Stimulated activated CD8-positive, alpha-beta memory T cell treated with anti-CD3 and anti-CD28 coated beads, Interleukin-4, amount 100 ng/mL, for 1 hour (primary cell): Measurements from ENCODE around the gene CFAP99.
"Not testable (repeated sequence)": the region's sequence is repeated elsewhere in the genome, so short reads cannot be mapped to it uniquely, and the experiment has no call there.

ENCODE experiments used
- DNase-seq, 2 donors: peaks; one replicate each; pipeline ENCODE4 v3.0.0-alpha.2; 2020; ENCODE audit warnings: low read depth in 2 of 2, low spot score in 1 of 2

The CFAP99 gene

DNA sequence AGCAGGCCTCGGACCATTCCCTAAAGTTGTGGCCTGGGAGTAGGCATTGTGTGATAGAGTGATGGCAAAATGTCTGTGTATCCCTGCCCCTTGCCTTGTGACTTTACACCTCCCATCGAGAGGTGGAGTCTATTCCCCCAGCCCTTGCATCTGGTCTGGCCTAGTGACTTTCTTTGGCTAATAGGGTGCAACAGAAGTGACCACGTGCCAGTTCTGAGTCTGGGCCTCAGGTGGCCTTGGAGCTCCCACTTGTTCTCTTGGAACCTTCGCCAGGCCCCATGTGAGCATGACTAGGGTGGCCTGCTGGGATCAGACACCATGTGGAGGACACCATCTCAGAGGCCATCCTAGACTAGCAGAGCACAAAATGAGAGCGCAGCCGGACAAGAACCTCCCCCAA is 46.3 kb downstream of the CFAP99 start:
- DNase-seq: no peak

DNA sequence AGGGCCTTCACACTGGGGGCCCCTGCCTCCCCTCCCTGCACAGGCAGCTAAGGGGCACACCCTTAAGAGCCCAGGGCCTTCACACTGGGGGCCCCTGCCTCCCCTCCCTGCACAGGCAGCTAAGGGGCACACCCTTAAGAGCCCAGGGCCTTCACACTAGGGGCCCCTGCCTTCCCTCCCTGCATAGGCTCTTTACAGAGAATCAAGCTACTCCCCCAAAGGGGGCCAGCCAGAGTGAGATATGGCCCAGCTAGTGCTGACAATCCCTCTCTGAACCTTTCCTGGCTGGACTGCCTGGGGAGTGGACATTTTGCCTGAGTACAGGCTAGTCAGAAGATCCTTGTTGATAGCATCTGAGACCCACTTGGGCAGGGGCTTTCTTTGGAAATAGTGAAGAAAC is 46.8 kb downstream of the CFAP99 start:
- not testable (repeated sequence) for DNase-seq

DNA sequence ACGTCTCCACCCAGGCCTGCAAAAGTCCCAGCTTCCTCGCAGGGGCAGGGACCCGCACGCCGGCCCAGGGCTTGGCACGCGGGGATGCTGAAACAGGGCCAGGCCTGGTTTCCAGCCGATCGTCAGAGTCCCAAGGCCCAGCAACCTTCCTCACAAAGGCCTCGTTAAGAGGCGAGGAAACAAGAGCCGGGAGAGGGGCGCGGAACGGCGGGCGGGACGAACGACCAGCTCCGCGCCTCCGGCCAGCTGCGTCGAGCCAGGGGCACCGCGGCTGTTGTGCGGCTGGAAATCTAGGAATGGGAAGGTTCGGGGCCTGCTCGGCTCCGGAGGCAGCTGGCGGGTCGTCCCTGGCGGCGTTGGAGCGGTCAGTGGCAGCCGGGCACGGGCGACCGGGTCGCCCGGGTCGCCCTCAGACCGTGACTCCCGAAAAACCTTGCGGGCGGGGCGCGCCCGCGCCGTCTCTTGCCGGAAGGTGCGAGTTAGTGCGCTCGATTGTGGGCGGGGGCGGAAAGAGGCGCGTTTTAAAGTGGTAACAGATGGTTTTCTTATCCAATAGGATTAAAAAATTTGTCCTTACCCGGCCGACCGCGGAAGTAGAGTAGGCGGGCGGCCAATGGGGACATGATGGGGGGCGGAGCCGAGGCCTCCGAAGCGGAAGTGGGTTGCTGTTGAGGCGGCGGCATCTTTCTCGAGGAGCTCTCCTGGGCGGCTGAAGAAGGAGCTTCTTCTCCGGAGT is 49.9 kb downstream of the CFAP99 start, which contains the start of gene RNF4:
Gene RNF4 (plus strand): TSS at position 651 of the 736 bp plus-strand sequence. CDS start 21,388 bp downstream, outside the sequence.
- DNase-seq: peak; percentile 84 to 92

DNA sequence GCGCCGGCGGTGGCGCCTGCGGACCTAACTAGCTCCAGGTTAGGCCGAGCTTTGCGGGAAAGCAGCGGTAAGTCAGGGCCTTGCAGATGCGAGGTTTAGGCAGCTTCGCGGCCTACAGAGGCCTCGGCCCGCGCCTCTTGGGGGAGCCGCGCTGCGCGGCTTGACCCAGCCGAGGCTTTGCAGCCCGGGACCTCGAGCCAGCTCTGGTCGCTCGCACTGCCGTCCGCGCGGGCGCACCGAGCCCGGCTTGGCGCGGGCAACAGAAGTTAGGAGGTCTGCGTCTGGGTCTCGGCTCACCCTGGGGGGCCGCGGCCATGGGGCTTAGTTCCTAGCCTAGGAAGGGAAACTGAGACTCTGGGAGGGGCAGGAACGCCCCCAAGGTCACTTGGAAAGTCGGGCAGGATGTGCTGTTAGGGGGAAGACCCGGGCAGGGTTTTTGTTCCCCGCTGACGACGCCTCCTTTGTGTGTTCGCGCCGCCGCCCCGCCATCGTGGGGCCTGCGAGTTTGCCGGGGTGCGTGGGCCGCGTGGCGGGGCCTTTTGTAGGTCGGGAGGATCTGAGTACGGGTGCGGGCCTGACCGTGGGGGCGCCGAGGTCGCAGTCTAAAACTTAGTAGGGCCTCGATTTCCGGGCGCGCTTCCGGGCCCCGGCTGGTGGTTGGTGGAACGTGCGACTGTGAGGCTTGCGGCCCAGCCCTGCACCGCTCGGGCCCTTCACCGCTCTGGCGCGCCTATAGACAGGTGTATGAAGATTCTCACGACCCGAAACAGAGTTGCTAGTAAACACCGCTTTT is 50.6 kb downstream of the CFAP99 start:
- peak; percentile 40 to 53 for DNase-seq

DNA sequence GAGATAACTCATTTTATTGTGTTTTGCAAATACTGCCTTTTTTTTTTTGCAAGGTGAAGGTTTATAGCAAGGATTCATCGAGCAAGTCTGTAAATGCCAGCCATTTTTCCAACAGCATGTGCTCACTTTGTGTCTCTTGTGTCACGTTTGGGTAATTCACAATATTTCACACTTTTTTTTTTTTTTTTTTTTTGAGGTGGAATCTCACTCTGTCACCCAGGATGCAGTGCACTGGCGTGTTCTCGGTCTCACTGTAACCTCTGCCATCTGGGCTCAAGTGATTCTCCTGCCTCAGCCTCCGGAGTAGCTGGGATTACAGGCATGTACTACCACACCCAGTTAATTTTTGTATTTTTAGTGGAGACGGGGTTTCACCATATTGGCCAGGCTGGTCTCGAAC is 52.0 kb downstream of the CFAP99 start:
- DNase-seq: no peak

DNA sequence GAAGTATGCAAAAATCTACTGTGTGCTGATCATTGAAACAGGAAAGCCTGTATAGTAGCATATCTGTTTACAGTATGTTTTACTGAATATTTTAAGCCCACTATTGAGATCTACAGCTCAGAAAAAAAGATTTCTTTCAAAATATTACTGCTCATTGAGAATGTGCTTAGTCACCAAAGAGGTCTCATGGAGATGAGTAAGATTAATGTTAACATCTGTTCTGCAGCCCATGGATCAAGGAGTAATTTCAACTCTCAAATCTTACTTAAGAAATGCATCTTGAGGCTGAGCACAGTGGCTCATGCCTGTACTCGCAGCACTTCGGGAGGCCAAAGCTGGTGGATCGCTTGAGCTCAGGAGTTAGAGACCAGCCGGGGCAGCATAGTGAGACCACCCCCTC is 53.4 kb downstream of the CFAP99 start:
- no peak for DNase-seq

DNA sequence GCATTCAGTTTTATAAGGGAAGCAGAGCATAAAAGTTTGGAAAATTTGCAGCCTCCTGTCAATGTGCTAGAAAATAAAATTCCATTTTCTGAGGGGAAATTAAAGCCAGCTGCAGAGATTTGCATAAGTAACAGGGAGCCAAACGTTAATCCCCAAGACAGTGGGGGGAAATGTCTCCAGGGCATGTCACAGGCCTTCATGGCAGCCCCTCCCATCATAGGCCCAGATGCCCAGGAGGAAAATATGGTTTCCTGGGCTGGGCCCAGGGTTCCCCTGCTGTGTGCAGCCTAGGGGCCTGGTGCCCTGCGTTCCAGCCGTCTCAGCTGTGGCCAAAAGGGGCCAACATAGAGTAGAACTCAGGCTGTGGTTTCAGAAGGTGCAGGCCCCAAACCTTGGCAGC is 59.5 kb downstream of the CFAP99 start:
- DNase-seq: no peak

DNA sequence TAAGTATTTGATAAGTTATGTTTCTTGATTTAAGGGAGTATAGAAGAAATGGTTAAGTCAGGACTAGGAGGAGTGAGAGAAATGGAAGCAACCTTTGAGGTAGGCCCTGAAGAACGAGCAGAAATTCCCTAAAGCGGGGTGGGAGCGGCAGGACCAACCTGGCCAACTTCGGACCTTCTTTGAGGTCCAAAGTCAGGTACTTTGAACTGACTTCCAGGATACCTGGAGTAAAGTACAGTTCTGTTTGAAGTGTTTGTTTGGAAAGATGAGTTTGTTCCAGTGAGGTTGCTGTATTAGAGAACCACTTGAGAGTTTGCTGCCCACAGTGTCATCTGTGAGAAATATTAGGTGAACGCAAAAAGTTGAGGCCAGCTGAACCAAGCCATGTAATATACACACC is 61.9 kb downstream of the CFAP99 start:
- no peak for DNase-seq

DNA sequence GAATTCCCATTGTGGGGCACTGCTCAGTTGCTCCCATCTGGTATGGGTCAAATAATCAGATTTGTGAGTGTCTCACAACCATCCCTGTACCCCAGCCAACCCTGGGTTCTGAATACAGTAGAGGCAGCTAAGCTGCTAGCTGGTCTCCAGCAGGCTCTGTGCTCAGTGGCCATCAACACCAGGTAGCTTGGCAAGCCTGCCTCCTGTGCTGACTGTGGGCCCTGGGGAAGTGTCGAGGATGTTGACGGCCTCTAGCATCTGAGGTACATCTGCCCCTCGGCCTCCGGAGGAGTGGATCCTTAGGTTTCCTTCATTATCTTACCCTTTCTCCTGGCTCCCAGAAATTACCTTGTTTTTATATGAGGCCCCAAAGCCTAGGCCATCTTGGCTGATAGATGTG is 63.4 kb downstream of the CFAP99 start:
- DNase-seq: no peak

DNA sequence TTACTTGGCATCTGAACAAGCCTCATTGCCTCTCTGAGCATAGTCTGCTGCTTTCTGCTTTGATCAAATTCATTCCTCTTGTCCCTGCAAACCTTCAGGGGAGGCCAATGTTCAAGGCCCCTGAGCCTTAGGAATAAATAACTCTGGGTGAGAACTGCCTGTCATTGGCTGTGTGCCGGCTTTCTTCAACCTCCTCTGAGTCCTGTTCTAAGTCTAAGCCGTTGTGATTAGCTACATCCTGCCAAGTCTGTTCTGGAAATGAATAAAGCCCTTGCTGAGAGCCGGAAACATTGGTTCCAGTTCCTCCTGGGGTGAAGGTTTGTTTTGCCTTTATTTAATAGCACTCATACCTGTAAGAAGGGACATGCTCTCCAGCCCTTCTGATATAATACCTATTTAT is 63.9 kb downstream of the CFAP99 start:
- no peak for DNase-seq

DNA sequence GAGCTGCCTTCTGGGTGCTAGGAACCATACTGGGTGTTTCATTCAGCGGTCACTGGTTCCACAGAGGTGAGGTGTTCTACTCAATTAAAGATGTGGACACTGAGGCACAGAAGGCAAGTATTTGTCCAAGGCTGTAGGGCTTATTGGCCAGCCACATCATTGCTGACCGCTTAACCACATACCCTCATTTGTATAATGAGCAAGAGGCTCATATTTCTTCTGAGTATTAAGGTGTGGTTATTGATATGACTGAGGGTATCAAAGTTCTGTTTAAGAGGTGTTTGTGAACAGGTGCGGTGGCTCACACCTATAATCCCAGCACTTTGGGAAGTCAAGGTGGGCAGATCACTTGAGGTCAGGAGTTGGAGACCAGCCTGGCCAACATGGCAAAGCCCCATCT is 64.5 kb downstream of the CFAP99 start:
- DNase-seq: no peak

DNA sequence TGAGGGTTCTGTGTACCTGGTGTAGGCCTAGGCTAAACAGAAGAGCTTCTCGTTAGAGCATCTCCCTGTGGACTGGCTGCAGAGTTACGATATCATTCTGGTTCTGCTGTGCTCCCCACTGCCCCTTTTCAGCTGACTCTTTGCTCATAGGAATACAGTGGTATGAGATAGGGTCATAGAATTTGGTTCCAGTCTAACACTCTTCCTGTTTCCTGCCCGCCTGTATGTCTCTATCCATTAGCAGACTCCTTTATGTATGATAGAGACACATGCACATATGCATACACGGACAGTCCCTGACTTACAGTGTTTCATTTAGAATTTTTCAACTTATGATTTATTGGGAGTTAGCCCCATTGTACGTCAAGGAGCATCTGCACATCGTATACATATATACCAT is 65.4 kb downstream of the CFAP99 start:
- no peak for DNase-seq

DNA sequence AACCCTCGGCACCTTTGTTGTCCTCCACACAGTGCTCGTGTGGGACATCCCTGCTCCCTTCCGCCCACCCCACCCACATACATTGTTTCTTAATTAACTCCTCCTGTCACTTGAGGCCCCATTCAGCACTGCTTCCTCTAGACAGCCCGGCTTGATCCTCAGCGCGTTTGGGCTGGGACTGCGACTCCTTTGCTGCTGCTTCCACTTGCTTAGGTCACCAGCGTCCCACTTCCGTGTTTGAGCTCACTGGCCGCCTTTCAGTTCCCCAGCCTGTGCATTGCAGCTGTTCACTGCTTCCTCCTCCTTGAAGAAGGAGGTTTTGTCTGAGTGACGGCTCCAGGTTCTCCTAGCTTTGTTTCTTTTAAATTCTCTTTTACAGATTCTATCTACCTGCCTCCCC is 66.2 kb downstream of the CFAP99 start:
- peak; percentile 27 to 41 for DNase-seq

DNA sequence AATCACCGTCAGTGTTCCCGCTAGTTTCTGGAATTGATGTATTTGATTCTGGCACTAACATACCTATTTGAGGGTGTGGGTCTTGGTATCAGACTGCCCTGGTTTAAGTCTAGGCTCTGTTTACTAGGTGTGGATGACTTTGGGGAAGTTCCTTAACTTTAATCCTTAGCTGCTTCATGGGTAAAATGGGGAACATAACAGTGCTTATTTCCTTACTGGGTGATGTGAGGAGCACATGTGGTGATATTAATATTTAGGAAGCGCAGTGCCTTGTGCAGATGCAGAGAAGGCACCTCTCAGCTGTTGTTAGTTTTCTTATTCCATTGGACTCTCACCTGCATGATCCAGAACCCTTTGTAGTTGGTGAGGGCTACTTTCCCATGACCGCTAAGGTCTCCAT is 67.2 kb downstream of the CFAP99 start:
- DNase-seq: no peak

DNA sequence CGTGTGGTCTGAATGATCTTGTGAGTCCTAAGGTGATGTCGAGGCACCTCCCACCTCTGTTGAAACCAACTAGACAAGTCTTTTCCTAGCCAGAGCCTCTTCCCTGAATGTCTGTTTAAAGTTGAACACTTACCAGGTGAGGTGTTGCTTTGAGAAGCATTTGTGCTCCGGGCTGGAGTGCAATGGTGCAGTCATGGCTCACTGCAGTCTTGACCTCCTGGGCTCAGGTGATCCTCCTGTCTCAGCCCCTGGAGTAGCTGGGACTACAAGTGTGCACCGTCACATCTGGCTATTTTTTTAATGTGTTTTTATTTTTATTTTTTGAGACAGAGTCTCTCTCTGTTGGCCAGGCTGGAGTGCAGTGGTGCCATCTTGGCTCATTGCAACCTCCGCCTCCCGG is 68.2 kb downstream of the CFAP99 start:
- DNase-seq: no peak

DNA sequence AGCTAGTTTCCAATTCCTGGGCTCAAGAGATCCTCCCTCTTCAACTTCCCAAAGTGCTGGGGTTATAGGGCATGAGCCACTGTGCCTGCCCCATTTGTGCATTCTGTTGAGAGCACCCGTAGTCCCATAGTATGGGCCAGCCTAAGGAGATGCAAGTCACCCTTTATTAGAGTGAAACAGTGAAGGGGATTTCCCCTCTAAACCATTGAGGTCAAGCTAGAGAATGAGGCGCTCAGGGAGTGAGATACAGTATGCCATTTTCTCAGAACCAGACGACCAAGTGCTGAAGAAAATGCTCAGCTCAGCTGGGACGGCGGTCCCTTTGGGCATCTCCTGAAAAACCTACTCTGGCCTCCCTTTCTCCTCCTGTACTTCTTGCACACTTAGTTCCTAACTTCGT is 68.9 kb downstream of the CFAP99 start:
- DNase-seq: no peak

DNA sequence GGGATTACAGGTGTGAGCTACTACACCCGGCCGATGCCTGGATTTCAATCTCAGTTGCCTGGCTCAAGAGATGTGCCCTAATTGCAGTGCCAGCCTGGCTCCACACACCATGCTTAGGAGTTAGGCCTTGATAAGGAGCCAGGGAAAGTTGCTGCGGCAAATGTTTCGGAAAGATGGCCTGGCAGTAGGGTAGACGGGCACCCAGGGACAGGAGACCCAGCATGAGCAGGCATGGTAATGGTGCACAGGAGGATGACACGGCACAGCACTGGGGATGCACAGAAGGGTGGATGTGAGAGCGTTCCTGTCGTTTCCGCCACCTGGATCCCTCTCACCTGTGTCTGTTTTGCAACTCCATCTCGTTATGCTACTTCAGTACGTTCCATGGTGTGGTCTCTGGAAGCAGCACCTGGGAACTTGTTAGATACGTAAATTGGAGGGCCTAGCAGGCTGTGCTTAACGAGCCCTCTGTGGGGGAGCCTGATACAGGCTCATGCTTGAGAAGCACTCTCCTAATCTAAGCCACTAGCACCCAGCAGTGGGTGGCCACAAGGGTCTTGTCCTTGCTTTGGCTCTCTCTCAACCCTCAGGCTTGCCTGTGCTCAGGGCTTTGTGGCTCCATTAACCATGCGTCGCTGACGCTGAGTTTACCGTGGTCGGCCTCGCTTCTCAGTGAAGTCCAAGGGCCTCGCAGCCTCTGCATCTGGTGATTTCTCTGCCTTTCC is 70.5 kb downstream of the CFAP99 start:
- no peak for DNase-seq

DNA sequence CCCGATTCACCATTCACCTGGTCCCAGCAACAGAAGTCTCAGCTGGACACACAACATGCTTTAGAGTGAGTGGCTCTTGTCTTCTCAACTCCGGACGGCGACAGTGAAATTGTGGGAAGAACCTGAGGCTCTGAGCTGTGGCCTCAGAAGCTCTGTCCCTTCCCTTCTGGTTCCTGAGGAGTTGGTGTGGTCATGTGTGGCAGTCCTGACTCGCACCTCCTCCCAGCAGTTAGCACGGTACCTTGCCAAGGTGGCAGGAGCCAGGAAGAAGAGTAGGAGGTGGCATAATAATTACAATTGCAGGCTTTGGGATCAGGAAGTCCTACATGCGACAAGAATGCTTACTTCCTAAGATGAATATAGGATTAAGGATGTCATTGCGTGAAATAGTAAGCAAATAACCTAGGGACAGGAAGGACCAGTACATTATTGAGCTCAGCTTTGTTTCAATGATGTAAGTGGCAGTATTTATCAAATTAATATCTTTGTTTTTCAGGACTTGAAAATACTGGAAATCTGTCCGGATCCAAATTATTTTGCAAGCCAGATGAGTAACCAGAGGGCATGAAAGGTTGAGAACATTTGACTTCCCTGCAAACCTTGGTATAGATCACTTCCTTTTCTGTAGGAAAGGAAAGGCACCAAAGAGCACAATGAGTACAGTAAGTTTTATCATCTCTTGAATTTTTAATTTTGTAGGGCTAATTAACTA is 71.2 kb downstream of the CFAP99 start:
- no peak for DNase-seq

DNA sequence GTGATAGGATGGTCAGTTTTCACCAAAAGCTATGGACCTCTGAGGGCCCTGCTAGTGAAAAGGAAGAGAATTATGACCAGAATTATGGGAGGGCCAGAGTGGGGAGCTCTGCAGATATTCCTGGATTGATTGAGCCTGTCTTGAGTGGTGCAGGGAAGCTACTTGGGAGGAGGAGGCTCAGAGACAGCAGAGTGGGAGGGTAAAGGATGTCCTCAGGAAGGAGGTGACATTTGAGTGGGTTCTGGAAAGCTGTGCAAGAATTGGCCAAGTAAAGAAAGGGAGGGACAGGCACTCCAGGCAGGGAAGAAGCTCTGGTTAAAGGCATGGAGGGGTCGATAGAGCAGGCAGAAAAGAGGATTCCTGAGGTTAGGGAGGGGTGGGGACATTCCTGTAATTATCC is 74.2 kb downstream of the CFAP99 start:
- no peak for DNase-seq

DNA sequence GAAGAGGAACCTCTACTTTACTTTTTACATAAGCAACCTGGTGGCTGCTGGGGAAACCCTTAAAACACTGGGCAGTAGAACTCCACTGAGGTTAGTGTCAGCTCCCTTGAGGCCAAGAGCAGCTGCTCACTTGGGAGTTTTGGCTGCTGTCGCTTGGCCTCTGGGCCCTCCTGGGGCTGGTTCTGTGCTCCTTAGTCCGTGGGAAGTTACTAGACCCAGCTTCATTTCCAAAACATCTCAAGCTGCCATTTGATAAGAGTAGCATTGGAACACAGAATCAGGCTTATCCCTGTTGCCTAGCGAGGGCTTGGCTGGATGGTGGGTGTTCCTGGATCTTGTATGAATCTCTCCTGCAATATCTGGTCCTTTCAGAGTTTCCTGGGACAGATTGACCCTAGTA is 76.2 kb downstream of the CFAP99 start:
- no peak for DNase-seq

DNA sequence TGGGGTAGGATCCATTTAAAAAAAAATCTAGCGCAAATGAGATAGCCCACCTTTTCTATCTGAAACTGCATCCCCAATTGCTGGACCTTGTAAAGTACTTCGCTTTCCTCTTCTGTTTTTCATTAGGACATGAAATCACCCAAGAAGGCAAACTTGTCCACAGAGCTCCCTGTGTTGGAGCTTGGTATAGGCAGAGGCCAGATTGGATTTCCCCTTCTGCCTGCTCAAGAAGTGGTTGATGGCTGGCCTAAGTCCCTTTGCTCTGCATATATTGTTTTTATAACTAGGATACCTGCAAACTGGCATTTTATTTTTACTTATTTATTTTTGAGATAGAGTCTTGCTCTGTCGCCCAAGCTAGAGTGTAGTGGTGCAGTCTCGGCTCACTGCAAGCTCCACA is 78.6 kb downstream of the CFAP99 start:
- DNase-seq: no peak
